HG02870 (cell line): ENCODE data around the gene ELAVL2.
"Not testable (repeated sequence)": the region's sequence is repeated elsewhere in the genome, so short reads cannot be mapped to it uniquely, and the experiment has no call there.

Experiments
- ATAC-seq: cut with Tn5 transposase; IDR thresholded peaks from one replicate; pipeline ENCODE4 v1.9.1; 2021; ENCODE audit warnings: mild to moderate bottlenecking, moderate library complexity; ENCODE audit not compliant: unreplicated experiment

ELAVL2 gene

GRCh38 chr9:23730364-23730763, 95.7 kb downstream of the ELAVL2 start:
- ATAC-seq, result no peak

DNA sequence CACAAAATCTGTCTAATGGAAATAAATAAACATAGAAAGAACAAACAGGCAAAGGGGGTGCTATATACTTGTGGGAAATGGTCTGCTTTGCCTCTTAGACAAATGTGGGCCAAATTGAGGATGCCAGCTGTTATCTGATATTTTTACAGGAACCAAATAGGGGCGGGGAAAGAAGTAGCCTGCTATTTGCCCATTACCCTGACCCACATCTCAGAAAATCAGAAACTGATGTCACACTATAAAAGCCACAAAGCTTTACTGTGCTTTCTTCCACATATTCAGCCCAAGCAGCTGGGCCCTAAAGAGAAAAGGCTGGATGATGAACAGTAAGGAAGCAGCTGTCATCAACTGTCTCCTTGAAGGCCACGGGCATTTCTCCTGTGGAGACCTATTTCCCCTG, 97.3 kb downstream of the ELAVL2 start:
- ATAC-seq, result no peak

GRCh38 chr9:23725279-23725946, 100.6 kb downstream of the ELAVL2 start:
- ATAC-seq, result no peak

- no peak for ATAC-seq
Measured at GRCh38 chr9:23723672-23724071, 102.4 kb downstream of the ELAVL2 start.

DNA sequence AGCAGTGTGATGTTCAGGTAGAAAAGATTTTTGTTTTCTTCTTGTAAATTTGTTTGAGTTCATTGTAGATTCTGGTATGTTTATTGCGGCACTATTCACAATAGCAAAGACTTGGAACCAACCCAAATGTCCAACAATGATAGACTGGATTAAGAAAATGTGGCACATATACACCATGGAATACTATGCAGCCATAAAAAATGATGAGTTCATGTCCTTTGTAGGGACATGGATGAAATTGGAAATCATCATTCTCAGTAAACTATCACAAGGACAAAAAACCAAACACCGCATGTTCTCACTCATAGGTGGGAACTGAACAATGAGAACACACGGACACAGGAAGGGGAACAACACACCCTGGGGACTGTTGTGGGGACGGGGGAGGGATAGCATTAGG, 103.0 kb downstream of the ELAVL2 start:
- ATAC-seq, result not testable (repeated sequence)

DNA sequence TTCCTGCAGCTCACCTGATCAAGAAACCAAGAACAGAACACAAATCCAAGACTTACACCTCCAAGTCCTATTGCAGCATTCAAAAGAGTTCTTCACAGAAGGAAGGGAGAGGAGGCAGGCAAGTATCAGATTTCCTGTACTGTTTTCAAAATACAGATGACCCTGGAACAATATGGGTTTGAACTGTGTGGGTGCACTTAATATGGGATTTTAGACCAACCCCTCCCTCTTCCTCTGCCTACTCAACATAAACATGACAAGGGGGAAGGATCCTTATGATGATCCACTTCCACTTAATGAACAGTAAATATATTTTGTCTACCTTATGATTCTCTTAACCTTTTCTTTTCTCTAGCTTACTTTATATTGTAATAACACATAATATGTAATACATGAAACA, 104.6 kb downstream of the ELAVL2 start:
- ATAC-seq, result no peak

GRCh38 chr9:23717505-23717904, 108.5 kb downstream of the ELAVL2 start:
- ATAC-seq, result no peak

DNA sequence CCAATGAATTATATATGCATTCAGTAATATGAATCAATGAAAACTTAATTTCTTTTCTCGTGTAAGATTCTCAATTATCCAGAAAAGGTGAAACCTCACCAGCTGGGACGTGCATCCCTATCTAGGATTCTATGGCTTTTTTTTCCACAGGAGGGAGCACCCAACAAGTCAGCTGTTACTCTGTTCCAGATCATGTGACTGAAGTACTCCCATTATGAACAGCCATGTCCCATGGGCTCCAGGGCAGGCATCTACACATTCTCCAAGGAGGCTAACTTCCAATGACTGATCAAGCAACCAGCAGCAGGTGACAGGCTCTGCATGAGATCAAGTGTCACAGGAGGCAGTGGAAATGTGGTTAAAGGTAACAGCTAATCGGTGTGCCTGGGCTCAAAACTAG, 118.8 kb downstream of the ELAVL2 start:
- ATAC-seq, result no peak

- no peak for ATAC-seq
Measured at GRCh38 chr9:23702311-23702922, 123.6 kb downstream of the ELAVL2 start.

DNA sequence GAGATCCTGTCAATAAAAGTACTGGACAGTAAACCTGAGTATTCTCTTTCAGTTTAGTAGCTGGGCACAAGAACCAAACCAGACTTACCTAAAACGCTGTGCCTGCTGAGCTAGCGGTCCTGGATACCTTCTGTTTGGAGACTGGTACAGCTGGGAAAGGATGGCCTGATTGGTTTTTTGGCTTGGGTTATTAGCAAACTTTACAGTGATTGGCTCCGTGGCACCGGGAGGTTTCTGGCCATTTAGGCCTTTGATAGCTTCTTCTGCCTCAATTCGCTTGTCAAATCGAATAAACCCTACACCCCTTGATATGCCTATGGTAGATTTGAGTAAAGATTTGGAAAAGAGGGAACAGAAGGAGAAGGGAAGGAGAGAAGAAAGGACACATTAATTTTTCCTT, 124.7 kb downstream of the ELAVL2 start:
- no peak for ATAC-seq

GRCh38 chr9:23700359-23700758, 125.7 kb downstream of the ELAVL2 start:
- no peak for ATAC-seq

GRCh38 chr9:23698161-23698560, 127.9 kb downstream of the ELAVL2 start:
- no peak for ATAC-seq

DNA sequence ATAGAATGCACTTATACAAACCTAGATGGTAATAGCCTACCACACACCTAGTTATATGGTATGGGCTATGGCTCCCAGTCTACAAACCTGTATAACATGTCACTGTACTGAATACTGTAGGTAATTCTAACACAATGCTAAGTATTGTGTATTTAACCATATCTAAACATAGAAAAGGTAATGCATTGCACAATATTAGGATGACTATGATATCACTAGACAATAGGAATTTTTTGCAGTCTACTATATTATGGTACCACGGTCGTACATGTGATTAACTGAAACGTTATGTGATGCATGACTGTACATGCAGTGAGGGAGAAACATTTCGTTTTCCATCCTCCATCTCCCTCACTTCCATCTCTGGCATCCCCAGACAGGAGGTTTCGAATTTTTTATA, 130.5 kb downstream of the ELAVL2 start:
- ATAC-seq, result no peak

- no peak for ATAC-seq
Measured at GRCh38 chr9:23693374-23693773, 132.7 kb downstream of the ELAVL2 start.

GRCh38 chr9:23686896-23687295, 139.1 kb downstream of the ELAVL2 start:
- no peak for ATAC-seq

DNA sequence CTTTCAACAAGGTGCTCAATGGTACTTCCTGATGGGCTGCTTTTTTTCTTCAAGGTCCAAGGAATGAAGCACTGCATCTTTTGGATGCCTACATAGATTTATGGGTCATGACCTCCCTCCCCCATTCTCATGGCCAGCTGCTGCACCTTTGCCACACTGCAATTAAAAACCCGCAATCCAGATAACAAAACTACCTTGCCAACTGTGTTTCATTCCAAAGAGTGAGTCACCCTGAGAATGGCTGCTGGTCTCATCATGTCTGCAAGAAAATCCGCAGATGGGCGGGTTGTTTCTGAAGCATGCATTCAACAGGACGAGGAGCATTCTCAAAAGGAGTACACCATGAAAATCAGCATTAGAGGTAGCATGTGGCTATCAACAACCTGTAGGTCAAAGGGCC, 139.8 kb downstream of the ELAVL2 start:
- ATAC-seq, result no peak

GRCh38 chr9:23683611-23684061, 142.4 kb downstream of the ELAVL2 start:
- no peak for ATAC-seq

DNA sequence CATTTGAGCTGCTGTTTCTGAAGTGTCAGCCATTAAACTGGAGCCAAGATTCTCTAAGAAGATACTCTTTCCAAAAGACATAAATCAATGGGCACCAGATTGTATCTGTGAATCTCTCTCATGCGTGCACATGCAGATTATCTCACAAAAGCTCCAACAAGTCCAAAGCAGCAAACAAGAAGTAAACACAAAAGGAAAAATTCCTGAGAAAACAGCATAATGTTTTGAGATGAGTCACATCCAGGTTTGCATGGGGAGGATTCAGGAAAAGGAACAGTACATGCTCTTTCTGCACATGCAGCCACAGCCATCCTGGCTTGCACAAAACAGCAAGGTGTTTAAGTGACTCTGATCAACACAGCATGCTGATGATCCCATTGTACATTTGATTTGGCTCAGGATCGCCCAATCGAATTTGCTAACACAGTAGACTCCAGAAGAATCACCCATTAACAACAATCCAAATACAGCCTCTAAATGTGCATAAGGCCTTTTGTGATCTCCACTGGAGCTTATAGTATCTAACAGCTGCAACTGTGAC, 143.1 kb downstream of the ELAVL2 start:
- ATAC-seq, result no peak

DNA sequence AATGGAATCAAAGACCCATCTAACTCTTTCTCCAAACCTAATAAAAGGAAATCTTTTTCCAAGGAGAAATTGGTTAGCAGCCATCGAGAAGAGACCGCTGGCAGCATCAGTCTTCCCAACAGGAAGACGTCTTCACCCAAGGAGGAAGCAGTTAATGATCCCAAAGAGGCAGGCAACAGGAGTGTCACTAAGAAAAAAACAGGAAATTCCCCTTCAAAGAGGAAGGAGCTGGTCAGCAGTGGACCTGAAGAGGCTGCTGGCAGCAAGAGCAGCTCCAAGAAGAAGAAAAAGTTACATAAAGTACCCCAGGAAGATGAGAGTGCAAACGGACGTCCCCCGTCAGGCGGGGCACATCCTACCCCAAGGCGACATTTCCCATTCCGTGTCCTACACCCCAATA, 143.7 kb downstream of the ELAVL2 start:
- no peak for ATAC-seq

DNA sequence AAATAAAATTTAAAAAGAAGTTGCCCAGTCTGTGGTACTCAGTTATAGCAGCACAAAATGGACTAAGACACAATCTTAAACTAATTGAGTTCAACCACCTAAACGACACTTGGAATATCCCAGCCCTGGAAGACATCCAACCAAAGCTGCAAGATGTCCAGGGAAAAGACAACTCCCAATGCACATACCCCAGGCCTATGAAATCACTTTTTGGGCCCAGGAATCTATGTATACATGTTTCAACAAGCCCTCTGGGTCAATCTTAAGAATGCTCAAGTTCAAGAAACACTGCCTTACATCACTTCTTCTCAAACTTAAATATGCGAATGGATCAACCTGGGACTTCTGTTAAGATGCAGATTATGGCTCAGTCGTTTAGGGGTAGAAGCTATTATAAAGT, 148.6 kb downstream of the ELAVL2 start:
- no peak for ATAC-seq

DNA sequence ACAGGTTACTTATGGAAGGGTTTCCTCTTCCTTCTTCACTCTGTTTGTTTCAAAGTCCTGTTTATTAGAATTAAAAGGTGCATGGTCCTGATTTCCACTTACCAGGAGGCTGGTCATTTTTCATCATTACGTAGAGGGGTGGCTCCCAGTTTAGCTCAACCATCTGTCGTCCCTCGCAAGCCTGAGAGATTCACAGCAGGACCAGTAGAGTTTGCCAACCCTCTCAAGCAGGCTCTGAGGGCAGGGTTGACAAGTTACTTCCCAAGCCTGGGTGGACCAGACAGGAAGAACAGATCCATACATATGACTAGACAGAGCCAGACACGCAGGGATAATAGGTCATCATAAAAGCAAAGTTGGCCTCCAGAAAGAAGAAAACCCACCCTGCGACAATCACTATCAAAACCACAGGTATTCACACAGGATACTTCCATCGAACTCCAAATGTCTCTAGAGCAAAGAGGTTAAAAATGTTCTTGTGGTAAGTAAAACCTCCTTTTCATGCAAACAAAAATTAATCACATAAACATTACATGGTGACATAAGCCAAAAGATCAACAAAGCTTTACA, 151.9 kb downstream of the ELAVL2 start:
- ATAC-seq, result no peak

DNA sequence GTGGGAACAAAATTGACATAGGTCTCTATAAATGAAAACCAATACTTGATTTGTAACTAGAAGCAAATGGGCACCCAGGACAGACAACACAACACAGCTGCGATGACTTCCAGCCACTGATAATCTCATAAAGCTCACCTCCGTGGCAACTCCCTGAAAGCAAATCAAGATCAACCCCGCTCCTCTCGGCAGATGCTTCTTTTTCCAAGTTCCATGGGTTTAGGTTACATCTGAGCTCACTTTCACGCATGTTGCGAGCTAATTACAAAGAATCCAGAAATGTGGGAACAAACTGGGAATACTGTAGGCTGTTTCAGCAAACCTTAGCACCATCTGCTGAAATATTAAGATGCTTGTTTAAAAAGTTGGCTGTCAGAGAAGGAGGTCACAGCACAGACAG, 153.9 kb downstream of the ELAVL2 start:
- no peak for ATAC-seq
